ENCODE data around the gene GFRA4.
"Not testable (repeated sequence)": the region's sequence is repeated elsewhere in the genome, so short reads cannot be mapped to it uniquely, and the experiment has no call there.

Gene GFRA4

GRCh38 chr20:3616250-3616649 is 46.9 kb downstream of the GFRA4 start:
- no peak for DNase-seq (ENCODE audit: low read depth, low spot score)

GRCh38 chr20:3615171-3615840 is 47.9 kb downstream of the GFRA4 start:
- not testable (repeated sequence) for DNase-seq (ENCODE audit: low read depth, low spot score)

GRCh38 chr20:3614466-3614865 is 48.7 kb downstream of the GFRA4 start:
- DNase-seq (ENCODE audit: low read depth, low spot score) = no peak

- DNase-seq (ENCODE audit: low read depth, low spot score) = no peak
Measured at GRCh38 chr20:3613821-3614440, 49.3 kb downstream of the GFRA4 start.

GRCh38 chr20:3612795-3613572 is 50.2 kb downstream of the GFRA4 start:
- no peak for DNase-seq (ENCODE audit: low read depth, low spot score)

- no peak for DNase-seq (ENCODE audit: low read depth, low spot score)
Measured at GRCh38 chr20:3611901-3612300, 51.3 kb downstream of the GFRA4 start.
